ENCODE measurements around the gene PPM1B. TPM values are rescaled to one million over a fixed set of nuclear protein-coding genes. Genes with fewer than 3 reads are reported as not detected.

PPM1B gene
- total RNA-seq, 1 experiment from 2014 or later: 49.5 TPM

- Histone ChIP-seq H3K4me3 (ENCODE audit: low read length) (no peak overlapping the region), H4K20me1 (ENCODE audit: insufficient read depth, low read depth, low read length) (peaks cover 22% of the 10 kb centered on the region), H3K27me3 (ENCODE audit: low read length) (no peaks in the 10 kb centered on the region), H3K4me2 (ENCODE audit: low read depth, low read length, poor library complexity, severe bottlenecking) (no peak overlapping the region), H3K36me3 (ENCODE audit: insufficient read depth, low read length) (peaks cover 14% of the 10 kb centered on the region), H3K9me2 (replicated peaks; ENCODE audit: insufficient read depth, low read length) (no peaks in the 10 kb centered on the region), H3K9ac (ENCODE audit: low read length) (no peak overlapping the region), H3K27ac (ENCODE audit: low read length) (no peak overlapping the region), H3K4me1 (ENCODE audit: low read length) (peaks cover 23% of the 10 kb centered on the region), H3K9me3 (ENCODE audit: low read length) (no peaks in the 10 kb centered on the region), H3K79me2 (ENCODE audit: low read length) (peaks cover 88% of the 10 kb centered on the region), H2AFZ (ENCODE audit: low read length) (no peak overlapping the region)
- no peak for DNase-seq
These were observed 3.9 kb downstream of the PPM1B start for GRCh38 chr2:44172576-44172975.

- H3K4me1 ChIP-seq (ENCODE audit: low read length): peaks cover 20% of the 10 kb centered on the region
- H3K27ac ChIP-seq (ENCODE audit: low read length): no peak overlapping the region
- no peaks in the 10 kb centered on the region for H3K27me3 ChIP-seq (ENCODE audit: low read length)
- no peaks in the 10 kb centered on the region for H4K20me1 ChIP-seq (ENCODE audit: insufficient read depth, low read depth, low read length)
- no peaks in the 10 kb centered on the region for H3K9me2 ChIP-seq (replicated peaks; ENCODE audit: insufficient read depth, low read length)
- H3K9ac ChIP-seq (ENCODE audit: low read length): no peak overlapping the region
- peak; percentile 32 for DNase-seq
- H3K4me3 ChIP-seq (ENCODE audit: low read length): no peak overlapping the region
- peaks cover 24% of the 10 kb centered on the region for H3K36me3 ChIP-seq (ENCODE audit: insufficient read depth, low read length)
- H2AFZ ChIP-seq (ENCODE audit: low read length): no peak overlapping the region
- no peaks in the 10 kb centered on the region for H3K9me3 ChIP-seq (ENCODE audit: low read length)
- no peak overlapping the region for H3K4me2 ChIP-seq (ENCODE audit: low read depth, low read length, poor library complexity, severe bottlenecking)
- peaks cover 97% of the 10 kb centered on the region for H3K79me2 ChIP-seq (ENCODE audit: low read length)
These were observed 10.3 kb downstream of the PPM1B start for GRCh38 chr2:44178950-44179349.

- H3K79me2 ChIP-seq (ENCODE audit: low read length): peaks cover 97% of the 10 kb centered on the region
- peak overlapping the region; percentile 72 for H3K27ac ChIP-seq (ENCODE audit: low read length)
- no peaks in the 10 kb centered on the region for H3K9me3 ChIP-seq (ENCODE audit: low read length)
- H2AFZ ChIP-seq (ENCODE audit: low read length): no peak overlapping the region
- H3K27me3 ChIP-seq (ENCODE audit: low read length): no peaks in the 10 kb centered on the region
- H3K4me2 ChIP-seq (ENCODE audit: low read depth, low read length, poor library complexity, severe bottlenecking): no peak overlapping the region
- H3K4me3 ChIP-seq (ENCODE audit: low read length): no peak overlapping the region
- H3K4me1 ChIP-seq (ENCODE audit: low read length): peaks cover 20% of the 10 kb centered on the region
- H3K9ac ChIP-seq (ENCODE audit: low read length): no peak overlapping the region
- no peaks in the 10 kb centered on the region for H4K20me1 ChIP-seq (ENCODE audit: insufficient read depth, low read depth, low read length)
- peaks cover 26% of the 10 kb centered on the region for H3K36me3 ChIP-seq (ENCODE audit: insufficient read depth, low read length)
- DNase-seq: peak; percentile 44
- H3K9me2 ChIP-seq (replicated peaks; ENCODE audit: insufficient read depth, low read length): no peaks in the 10 kb centered on the region
These were observed 13.0 kb downstream of the PPM1B start for GRCh38 chr2:44181648-44182047.

DNA sequence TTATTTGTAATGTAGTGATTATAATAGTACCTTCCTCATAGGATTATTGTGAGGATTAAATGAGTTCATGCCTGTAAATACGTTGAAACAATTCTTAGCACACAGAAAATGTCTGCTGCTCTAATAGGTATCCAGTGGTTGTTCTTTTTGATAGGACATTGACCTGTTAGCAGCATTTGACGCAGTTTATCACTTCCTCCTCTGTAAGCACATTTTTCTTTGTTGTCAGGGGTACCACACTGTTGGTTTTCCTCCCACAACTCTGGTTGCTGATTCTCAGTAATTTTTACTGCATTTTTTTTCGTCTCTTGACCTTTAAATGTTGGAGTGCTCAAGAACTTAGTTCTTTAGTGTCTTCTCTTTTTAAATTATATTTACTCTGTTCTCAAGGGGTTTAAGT, 15.4 kb downstream of the PPM1B start:
- Histone ChIP-seq H3K9ac (ENCODE audit: low read length) (no peak overlapping the region), H3K4me3 (ENCODE audit: low read length) (no peak overlapping the region), H3K4me2 (ENCODE audit: low read depth, low read length, poor library complexity, severe bottlenecking) (no peak overlapping the region), H3K9me3 (ENCODE audit: low read length) (no peaks in the 10 kb centered on the region), H3K9me2 (replicated peaks; ENCODE audit: insufficient read depth, low read length) (no peaks in the 10 kb centered on the region), H3K79me2 (ENCODE audit: low read length) (peaks cover 97% of the 10 kb centered on the region), H2AFZ (ENCODE audit: low read length) (no peak overlapping the region), H3K27me3 (ENCODE audit: low read length) (no peaks in the 10 kb centered on the region), H4K20me1 (ENCODE audit: insufficient read depth, low read depth, low read length) (no peaks in the 10 kb centered on the region), H3K4me1 (ENCODE audit: low read length) (peaks cover 20% of the 10 kb centered on the region), H3K27ac (ENCODE audit: low read length) (no peak overlapping the region), H3K36me3 (ENCODE audit: insufficient read depth, low read length) (peaks cover 15% of the 10 kb centered on the region)
- no peak for DNase-seq

- Histone ChIP-seq H3K4me1 (ENCODE audit: low read length) (peaks cover 15% of the 10 kb centered on the region), H3K9me3 (ENCODE audit: low read length) (no peaks in the 10 kb centered on the region), H3K36me3 (ENCODE audit: insufficient read depth, low read length) (peaks cover 21% of the 10 kb centered on the region), H3K4me3 (ENCODE audit: low read length) (no peak overlapping the region), H4K20me1 (ENCODE audit: insufficient read depth, low read depth, low read length) (0 out of 2 replicates have a peak, but pooled peaks cover 4% of the 10 kb centered on the region), H3K9ac (ENCODE audit: low read length) (no peak overlapping the region), H3K4me2 (ENCODE audit: low read depth, low read length, poor library complexity, severe bottlenecking) (no peak overlapping the region), H2AFZ (ENCODE audit: low read length) (no peak overlapping the region), H3K9me2 (replicated peaks; ENCODE audit: insufficient read depth, low read length) (no peaks in the 10 kb centered on the region), H3K27me3 (ENCODE audit: low read length) (no peaks in the 10 kb centered on the region), H3K27ac (ENCODE audit: low read length) (no peak overlapping the region), H3K79me2 (ENCODE audit: low read length) (peaks cover 97% of the 10 kb centered on the region)
- no peak for DNase-seq
These were observed 18.1 kb downstream of the PPM1B start for GRCh38 chr2:44186810-44187209.

- Histone ChIP-seq H3K4me1 (ENCODE audit: low read length) (peaks cover 14% of the 10 kb centered on the region), H3K9me3 (ENCODE audit: low read length) (no peaks in the 10 kb centered on the region), H3K27ac (ENCODE audit: low read length) (no peak overlapping the region), H3K4me2 (ENCODE audit: low read depth, low read length, poor library complexity, severe bottlenecking) (no peak overlapping the region), H3K79me2 (ENCODE audit: low read length) (peaks cover 99% of the 10 kb centered on the region), H3K27me3 (ENCODE audit: low read length) (no peaks in the 10 kb centered on the region), H4K20me1 (ENCODE audit: insufficient read depth, low read depth, low read length) (0 out of 2 replicates have a peak, but pooled peaks cover 4% of the 10 kb centered on the region), H3K9me2 (replicated peaks; ENCODE audit: insufficient read depth, low read length) (no peaks in the 10 kb centered on the region), H3K36me3 (ENCODE audit: insufficient read depth, low read length) (peaks cover 22% of the 10 kb centered on the region), H3K9ac (ENCODE audit: low read length) (no peak overlapping the region), H2AFZ (ENCODE audit: low read length) (no peak overlapping the region), H3K4me3 (ENCODE audit: low read length) (no peak overlapping the region)
- no peak for DNase-seq
These were observed 18.6 kb downstream of the PPM1B start for GRCh38 chr2:44187251-44187650.

DNA sequence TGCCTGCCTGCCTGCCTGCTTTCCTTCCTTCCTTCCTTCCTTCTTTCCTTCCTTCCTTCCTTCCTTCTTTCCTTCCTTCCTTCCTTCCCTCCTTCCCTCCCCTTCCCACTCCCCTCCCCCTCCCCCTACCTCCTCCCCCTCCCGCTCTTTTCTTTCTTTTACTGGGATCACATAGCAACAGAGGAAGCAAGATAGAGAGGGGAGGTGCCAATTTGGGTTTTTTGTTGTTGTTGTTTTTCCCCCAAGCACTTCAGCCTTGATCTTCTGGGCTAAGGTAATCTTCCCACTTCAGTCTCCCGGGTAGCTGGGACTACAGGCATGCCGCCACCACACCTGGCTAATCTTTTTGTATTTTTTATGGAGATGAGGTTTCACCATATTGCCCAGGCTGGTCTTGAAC, 20.0 kb downstream of the PPM1B start:
- H3K9me3 ChIP-seq (ENCODE audit: low read length): no peaks in the 10 kb centered on the region
- no peak overlapping the region for H3K9ac ChIP-seq (ENCODE audit: low read length)
- no peak for DNase-seq
- H3K4me2 ChIP-seq (ENCODE audit: low read depth, low read length, poor library complexity, severe bottlenecking): no peak overlapping the region
- peaks cover 22% of the 10 kb centered on the region for H3K4me1 ChIP-seq (ENCODE audit: low read length)
- no peaks in the 10 kb centered on the region for H3K27me3 ChIP-seq (ENCODE audit: low read length)
- H2AFZ ChIP-seq (ENCODE audit: low read length): no peak overlapping the region
- 0 out of 2 replicates have a peak, but pooled peaks cover 4% of the 10 kb centered on the region for H4K20me1 ChIP-seq (ENCODE audit: insufficient read depth, low read depth, low read length)
- H3K79me2 ChIP-seq (ENCODE audit: low read length): peaks cover 99% of the 10 kb centered on the region
- peaks cover 22% of the 10 kb centered on the region for H3K36me3 ChIP-seq (ENCODE audit: insufficient read depth, low read length)
- no peaks in the 10 kb centered on the region for H3K9me2 ChIP-seq (replicated peaks; ENCODE audit: insufficient read depth, low read length)
- H3K27ac ChIP-seq (ENCODE audit: low read length): no peak overlapping the region
- no peak overlapping the region for H3K4me3 ChIP-seq (ENCODE audit: low read length)

GRCh38 chr2:44189104-44189503, 20.4 kb downstream of the PPM1B start:
- peaks cover 99% of the 10 kb centered on the region for H3K79me2 ChIP-seq (ENCODE audit: low read length)
- no peak overlapping the region for H3K9ac ChIP-seq (ENCODE audit: low read length)
- no peak overlapping the region for H3K27ac ChIP-seq (ENCODE audit: low read length)
- no peaks in the 10 kb centered on the region for H3K9me2 ChIP-seq (replicated peaks; ENCODE audit: insufficient read depth, low read length)
- H3K36me3 ChIP-seq (ENCODE audit: insufficient read depth, low read length): peaks cover 22% of the 10 kb centered on the region
- no peak for DNase-seq
- no peak overlapping the region for H3K4me3 ChIP-seq (ENCODE audit: low read length)
- H3K9me3 ChIP-seq (ENCODE audit: low read length): no peaks in the 10 kb centered on the region
- no peaks in the 10 kb centered on the region for H3K27me3 ChIP-seq (ENCODE audit: low read length)
- peaks cover 22% of the 10 kb centered on the region for H3K4me1 ChIP-seq (ENCODE audit: low read length)
- H4K20me1 ChIP-seq (ENCODE audit: insufficient read depth, low read depth, low read length): 0 out of 2 replicates have a peak, but pooled peaks cover 4% of the 10 kb centered on the region
- H3K4me2 ChIP-seq (ENCODE audit: low read depth, low read length, poor library complexity, severe bottlenecking): no peak overlapping the region
- H2AFZ ChIP-seq (ENCODE audit: low read length): no peak overlapping the region

DNA sequence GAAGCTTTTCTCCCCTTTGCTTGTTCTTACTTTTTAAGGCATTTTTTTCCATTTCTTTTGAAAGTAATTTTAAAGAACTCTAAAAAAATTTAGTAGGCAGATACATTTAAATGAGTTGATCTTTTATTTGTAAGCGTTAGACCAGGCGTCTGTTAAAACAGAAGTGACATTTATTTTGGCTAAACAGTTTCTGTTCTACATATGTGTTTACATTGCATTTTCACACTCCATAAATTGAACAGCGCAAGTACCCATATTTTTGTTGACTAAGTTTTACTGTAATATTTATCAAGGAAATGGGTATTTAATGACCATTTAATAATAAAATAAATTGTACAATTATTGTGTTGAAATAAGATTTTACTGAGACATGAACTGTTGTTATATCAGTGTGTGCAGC, 21.9 kb downstream of the PPM1B start:
- Histone ChIP-seq H3K27me3 (ENCODE audit: low read length) (no peaks in the 10 kb centered on the region), H3K4me3 (ENCODE audit: low read length) (no peak overlapping the region), H3K4me1 (ENCODE audit: low read length) (peaks cover 22% of the 10 kb centered on the region), H3K9me2 (replicated peaks; ENCODE audit: insufficient read depth, low read length) (no peaks in the 10 kb centered on the region), H3K9ac (ENCODE audit: low read length) (no peak overlapping the region), H3K27ac (ENCODE audit: low read length) (no peak overlapping the region), H4K20me1 (ENCODE audit: insufficient read depth, low read depth, low read length) (0 out of 2 replicates have a peak, but pooled peaks cover 4% of the 10 kb centered on the region), H3K79me2 (ENCODE audit: low read length) (peaks cover 99% of the 10 kb centered on the region), H3K36me3 (ENCODE audit: insufficient read depth, low read length) (peaks cover 16% of the 10 kb centered on the region), H3K9me3 (ENCODE audit: low read length) (no peaks in the 10 kb centered on the region), H2AFZ (ENCODE audit: low read length) (no peak overlapping the region), H3K4me2 (ENCODE audit: low read depth, low read length, poor library complexity, severe bottlenecking) (no peak overlapping the region)
- no peak for DNase-seq
